ELR (cell line): ENCODE data around the gene PFKM.
A peak's percentile ranks its signal among the peaks of the same experiment; 100 is the strongest.

ENCODE experiments used
- DNase-seq: peaks from one replicate; pipeline ENCODE4 v3.0.0-alpha.2; 2015; ENCODE audit warnings: low read depth

The PFKM gene

GRCh38 chr12:48157018-48157888 lies 38.1 kb downstream of the PFKM start, which contains the start of gene ASB8:
TSS of gene ASB8 (minus strand) at chr12:48157515. CDS start at chr12:48153496, 4,019 bp downstream.
- peak; percentile 98 for DNase-seq

- no peak for DNase-seq
Measured at GRCh38 chr12:48157889-48158370, 38.8 kb downstream of the PFKM start.

GRCh38 chr12:48160046-48160445 lies 40.9 kb downstream of the PFKM start:
- no peak for DNase-seq

- DNase-seq, result no peak
Measured at GRCh38 chr12:48160807-48161206, 41.6 kb downstream of the PFKM start.

GRCh38 chr12:48163150-48163747 lies 44.1 kb downstream of the PFKM start:
- DNase-seq, result no peak

- DNase-seq, result no peak
Measured at GRCh38 chr12:48164451-48164850, 45.3 kb downstream of the PFKM start.

GRCh38 chr12:48165089-48165981 lies 46.2 kb downstream of the PFKM start:
- DNase-seq, result peak; percentile 70

- DNase-seq, result no peak
Measured at GRCh38 chr12:48169011-48169410, 49.8 kb downstream of the PFKM start.

- DNase-seq, result no peak
Measured at GRCh38 chr12:48175613-48176416, 56.7 kb downstream of the PFKM start.

- no peak for DNase-seq
Measured at GRCh38 chr12:48176417-48176751, 57.2 kb downstream of the PFKM start.

GRCh38 chr12:48177982-48178381 lies 58.8 kb downstream of the PFKM start:
- DNase-seq, result no peak

- DNase-seq, result no peak
Measured at GRCh38 chr12:48179466-48179865, 60.3 kb downstream of the PFKM start.

GRCh38 chr12:48180424-48180823 lies 61.3 kb downstream of the PFKM start:
- DNase-seq, result no peak

GRCh38 chr12:48180857-48181495 lies 61.8 kb downstream of the PFKM start:
- DNase-seq, result no peak

GRCh38 chr12:48182631-48183030 lies 63.5 kb downstream of the PFKM start:
- no peak for DNase-seq

- DNase-seq, result peak; percentile 85
Measured at GRCh38 chr12:48183091-48183875, 64.1 kb downstream of the PFKM start, which contains the start of gene CCDC184. TSS of gene CCDC184 (plus strand) at chr12:48183644. CDS start at chr12:48184123, 479 bp downstream.

- no peak for DNase-seq
Measured at GRCh38 chr12:48183876-48184548, 64.8 kb downstream of the PFKM start.

GRCh38 chr12:48184549-48184922 lies 65.4 kb downstream of the PFKM start:
- no peak for DNase-seq

GRCh38 chr12:48185181-48185919 lies 66.2 kb downstream of the PFKM start:
- peak; percentile 41 for DNase-seq
